A549 (cell line): ENCODE results near the gene PPP1R2. TPM values are rescaled to one million over a fixed set of nuclear protein-coding genes. Genes with fewer than 3 reads are reported as not detected.

Source experiments
- ATAC-seq, 2 experiments: fragments of 200-7000 bp in 1 of 2; fragments of >200 bp in 1 of 2; cut with Nextera tagmentation in 1 of 2; cut with Tn5 transposase in 1 of 2; 3 replicates each; pipeline versions ENCODE4 v1.8.0 to v1.9.1; 2018 to 2020; ENCODE audit warnings: mild to moderate bottlenecking in 1 of 2, moderate library complexity in 1 of 2
- CTCF ChIA-PET: fragments of 300-600 bp; sonication (Branson Sonifier 250); formaldehyde crosslinking; extraction: SDS; loops from one replicate; lab custom pipeline; 2021; ENCODE audit warnings: antibody characterized with exemption, inconsistent platforms; lab: Yijun Ruan, JAX
- POLR2A ChIA-PET: fragments of 350-600 bp; formaldehyde crosslinking; extraction: SDS; loops from one replicate; lab custom pipeline; 2021; ENCODE audit warnings: antibody characterized with exemption, inconsistent platforms; lab: Yijun Ruan, JAX
- DNase-seq, 2 experiments: peaks; one replicate each; pipeline versions ENCODE4 v3.0.0 to v3.0.0-alpha.2; 2011 to 2016; ENCODE audit warnings: low read depth in 1 of 2, low spot score in 1 of 2
- FAIRE-seq: peaks from 2 replicates; lab custom pipeline; 2011; peaks lifted over from hg19 to GRCh38; lab: Jason Lieb, UNC
- H3K27ac ChIP-seq, 2 experiments: fragments of >200 bp; sonication (Bioruptor Twin); formaldehyde crosslinking; 3 replicates each; pipeline ENCODE4 v1.5.1; 2016 to 2017
- H3K4me1 ChIP-seq: fragments of >200 bp; sonication (Bioruptor Twin); formaldehyde crosslinking; 3 replicates; pipeline ENCODE4 v1.6.1; 2016
- H3K4me2 ChIP-seq: fragments of >200 bp; sonication (Bioruptor Twin); formaldehyde crosslinking; 3 replicates; pipeline ENCODE4 v1.6.1; 2016
- H3K4me3 ChIP-seq: fragments of >200 bp; sonication (Bioruptor Twin); formaldehyde crosslinking; 3 replicates; pipeline ENCODE4 v1.5.1; 2016
- H3K9me3 ChIP-seq: fragments of >200 bp; sonication (Bioruptor Twin); formaldehyde crosslinking; 3 replicates; pipeline ENCODE4 v1.6.1; 2016
- ATOH8 ChIP-seq: fragments of 250-450 bp; sonication (Bioruptor Pico); IDR thresholded peaks from 2 replicates; pipeline ENCODE4 v1.5.0; 2020; ENCODE audit warnings: low read depth, mild to moderate bottlenecking, moderate library complexity
- BCL3 ChIP-seq: fragments of >200 bp; sonication (Bioruptor Twin); formaldehyde crosslinking; IDR thresholded peaks from 3 replicates; pipeline ENCODE4 v1.6.1; 2016
- BHLHE40 ChIP-seq: IDR thresholded peaks from 2 replicates; pipeline ENCODE4 v1.6.1; 2012; ENCODE audit warnings: low read depth, low read length, inconsistent platforms
- CBX2 ChIP-seq: fragments of 200-600 bp; sonication (generic); IDR thresholded peaks from 2 replicates; pipeline ENCODE4 v1.6.1; 2016; ENCODE audit warnings: low read depth, mild to moderate bottlenecking, borderline replicate concordance
- CHD2 ChIP-seq: fragments of 150-350 bp; IDR thresholded peaks from 2 replicates; pipeline ENCODE4 v1.6.1; 2014; ENCODE audit warnings: low read length; ENCODE audit not compliant: partially characterized antibody
- EHMT2 ChIP-seq: fragments of 200-600 bp; sonication (generic); IDR thresholded peaks from 2 replicates; pipeline ENCODE4 v1.6.1; 2016; ENCODE audit warnings: antibody characterized with exemption, low read depth, mild to moderate bottlenecking, moderate library complexity
- EP300 ChIP-seq, 2 experiments: fragments of >200 bp; sonication (Bioruptor Twin); formaldehyde crosslinking; IDR thresholded peaks; 2 replicates in 1 of 2; 3 replicates in 1 of 2; pipeline ENCODE4 v1.6.1; 2016 to 2017
- FOSB ChIP-seq: fragments of 250-450 bp; sonication (Bioruptor Pico); IDR thresholded peaks from 2 replicates; pipeline ENCODE4 v1.5.0; 2020; ENCODE audit warnings: mild to moderate bottlenecking, moderate library complexity
- HES2 ChIP-seq: fragments of >200 bp; sonication (Bioruptor Twin); formaldehyde crosslinking; IDR thresholded peaks from 2 replicates; pipeline ENCODE4 v1.6.1; 2016
- HMGXB4 ChIP-seq: fragments of 250-450 bp; sonication (Bioruptor Pico); IDR thresholded peaks from 2 replicates; pipeline ENCODE4 v1.5.0; 2021; ENCODE audit warnings: mild to moderate bottlenecking, moderate library complexity, borderline replicate concordance
- HOXA7 ChIP-seq: fragments of 250-450 bp; sonication (Bioruptor Pico); IDR thresholded peaks from 2 replicates; pipeline ENCODE4 v1.5.0; 2020; ENCODE audit warnings: mild to moderate bottlenecking, moderate library complexity
- HOXB13 ChIP-seq: fragments of 250-450 bp; sonication (Bioruptor Pico); IDR thresholded peaks from 2 replicates; pipeline ENCODE4 v1.5.0; 2020; ENCODE audit warnings: low read depth, mild to moderate bottlenecking, moderate library complexity
- HOXB5 ChIP-seq: fragments of 250-450 bp; sonication (Bioruptor Pico); IDR thresholded peaks from 2 replicates; pipeline ENCODE4 v1.5.0; 2020; ENCODE audit warnings: mild to moderate bottlenecking, moderate library complexity
- JUN ChIP-seq, 2 experiments: fragments of >200 bp; sonication (Bioruptor Twin); formaldehyde crosslinking; IDR thresholded peaks; 2 replicates in 1 of 2; 3 replicates in 1 of 2; pipeline ENCODE4 v1.6.1; 2016 to 2017
- JUNB ChIP-seq: fragments of >200 bp; sonication (Bioruptor Twin); formaldehyde crosslinking; IDR thresholded peaks from 2 replicates; pipeline ENCODE4 v1.6.1; 2016
- MAX ChIP-seq: IDR thresholded peaks from 2 replicates; pipeline ENCODE4 v1.6.1; 2012
- MAZ ChIP-seq: fragments of 150-350 bp; IDR thresholded peaks from 2 replicates; pipeline ENCODE4 v1.6.1; 2014; ENCODE audit warnings: antibody characterized with exemption, low read depth, low read length, borderline replicate concordance
- MYC ChIP-seq: IDR thresholded peaks from 2 replicates; pipeline ENCODE4 v1.6.1; 2012; ENCODE audit warnings: mild to moderate bottlenecking, inconsistent platforms, low read length, improper control_type of control experiment, borderline replicate concordance
- NFE2L2 ChIP-seq: fragments of 150-350 bp; conservative IDR thresholded peaks from 2 replicates; pipeline ENCODE4 v1.6.1; 2014; ENCODE audit warnings: low read length
- NPAS2 ChIP-seq: fragments of 250-450 bp; sonication (Bioruptor Pico); IDR thresholded peaks from 2 replicates; pipeline ENCODE4 v1.8.0; 2022; ENCODE audit warnings: mild to moderate bottlenecking, moderate library complexity, borderline replicate concordance
- NR3C1 ChIP-seq: fragments of >200 bp; sonication (Bioruptor Twin); formaldehyde crosslinking; IDR thresholded peaks from 3 replicates; pipeline ENCODE4 v1.6.1; 2017
- PBX3 ChIP-seq: IDR thresholded peaks from 2 replicates; pipeline ENCODE4 v1.6.1; 2012
- PHF8 ChIP-seq: fragments of 200-600 bp; sonication (generic); IDR thresholded peaks from 2 replicates; pipeline ENCODE4 v1.6.1; 2016; ENCODE audit warnings: low read depth, mild to moderate bottlenecking, antibody characterized with exemption, moderate library complexity, borderline replicate concordance
- POLR2A ChIP-seq: IDR thresholded peaks from 2 replicates; pipeline ENCODE4 v1.6.1; 2012; ENCODE audit warnings: mild to moderate bottlenecking, low read length
- POLR2AphosphoS2 ChIP-seq: conservative IDR thresholded peaks from 2 replicates; pipeline ENCODE4 v1.6.1; 2012; ENCODE audit warnings: low read length, improper control_type of control experiment, inconsistent platforms
- RAD21 ChIP-seq, 2 experiments: fragments of >200 bp in 1 of 2; sonication (Bioruptor Twin) in 1 of 2; formaldehyde crosslinking in 1 of 2; IDR thresholded peaks in 1 of 2; conservative IDR thresholded peaks in 1 of 2; 2 replicates in 1 of 2; 3 replicates in 1 of 2; pipeline ENCODE4 v1.6.1; 2012 to 2018; ENCODE audit warnings: inconsistent platforms in 1 of 2
- RFX5 ChIP-seq: fragments of 450-650 bp; IDR thresholded peaks from 2 replicates; pipeline ENCODE4 v1.7.1; 2014; ENCODE audit warnings: antibody characterized with exemption, mild to moderate bottlenecking, moderate library complexity
- RNF2 ChIP-seq: fragments of 200-600 bp; sonication (generic); IDR thresholded peaks from 2 replicates; pipeline ENCODE4 v1.6.1; 2016; ENCODE audit warnings: low read depth, mild to moderate bottlenecking, antibody characterized with exemption, moderate library complexity, borderline replicate concordance
- SMC3 ChIP-seq: fragments of >200 bp; sonication (Bioruptor Twin); formaldehyde crosslinking; IDR thresholded peaks from 3 replicates; pipeline ENCODE4 v1.6.1; 2018; ENCODE audit warnings: inconsistent platforms
- SREBF2 ChIP-seq: fragments of 450-650 bp; IDR thresholded peaks from 2 replicates; pipeline ENCODE4 v1.6.1; 2014; ENCODE audit warnings: mild to moderate bottlenecking, moderate library complexity
- TP53 ChIP-seq: fragments of 250-450 bp; sonication (Bioruptor Pico); IDR thresholded peaks from 2 replicates; pipeline ENCODE4 v1.5.0; 2021; ENCODE audit warnings: mild to moderate bottlenecking, moderate library complexity
- ZNF302 ChIP-seq: fragments of 250-450 bp; sonication (Bioruptor Pico); IDR thresholded peaks from 2 replicates; pipeline ENCODE4 v1.9.0; 2021; ENCODE audit warnings: inconsistent platforms, mild to moderate bottlenecking, moderate library complexity
- WGBS: methylation state at CpG from one replicate; pipeline ENCODE4 v1.1.6; 2017; ENCODE audit errors: missing lambda C conversion rate; 5-methylcytosine and 5-hydroxymethylcytosine counted together
- polyA plus RNA-seq, 4 experiments: library from polyadenylated mRNA; depleted of rRNA in 3 of 4; stranded (reverse); fragments of >200 nt; fragmentation: RNase III in 1 of 4; extraction: RNeasy Plus Mini Kit Qiagen cat#74134 plus additional on column Dnase treatment in 1 of 4; gene quantifications; 2 replicates in 3 of 4; 3 replicates in 1 of 4; pipeline ENCODE4 v1.2.3, GENCODE V29; 2011 to 2017

The PPP1R2 gene
- polyA plus RNA-seq, 2 of the 4 experiments (the other 2 are of a cell fraction) = 13.4 to 47.3 TPM

GRCh38 chr3:195555110-195555509 lies 12.0 kb upstream of the PPP1R2 start:
- POLR2A ChIA-PET = interaction anchor here (0.9 kb wide), 1 partner anchor 12 kb away, joined by 3 read pairs; the partner anchor contains the start of gene PPP1R2
- WGBS = 66% methylated on average over 8 of the region's 8 CpGs
- FAIRE-seq (no peak), ATAC-seq (no peak)
- H3K9me3 ChIP-seq = no peaks in the 10 kb centered on the region
- no peaks in the 10 kb centered on the region for H3K4me1 ChIP-seq
- TF ChIP-seq FOSB (CRISPR knock-in tag) (no peak), JUNB (no peak), HOXA7 (no peak), PBX3 (no peak), CBX2 (no peak), HMGXB4 (CRISPR knock-in tag) (no peak), PHF8 (no peak), MAX (no peak), HES2 (no peak), MYC (no peak), POLR2AphosphoS2 (no peak), NR3C1 (no peak), BHLHE40 (no peak), RNF2 (no peak), NFE2L2 (no peak), ZNF302 (no peak)
- TF ChIP-seq, all 56 proteins: peak for 0
- no peak overlapping the region for H3K4me3 ChIP-seq
- no peak for DNase-seq
- CTCF ChIA-PET = interaction anchor here (1.2 kb wide), 1 partner anchor 9 kb away, joined by 3 read pairs; no protein-coding TSS in a partner anchor
- no peak overlapping the region for H3K27ac ChIP-seq
- H3K4me2 ChIP-seq = no peak overlapping the region

GRCh38 chr3:195554458-195554857 lies 11.3 kb upstream of the PPP1R2 start:
- ChIA-PET CTCF (interaction anchor here (0.6 to 1.2 kb wide), 2 partner anchors 10 to 93 kb away, joined by 3 read pairs; no protein-coding TSS in a partner anchor), POLR2A (no interaction called here)
- DNase-seq (no peak), FAIRE-seq (no peak), ATAC-seq (no peak)
- Histone ChIP-seq H3K9me3 (no peaks in the 10 kb centered on the region), H3K4me2 (no peak overlapping the region), H3K27ac (no peak overlapping the region), H3K4me1 (no peaks in the 10 kb centered on the region), H3K4me3 (no peak overlapping the region)
- WGBS = 95% methylated on average over 15 of the region's 15 CpGs
- TF ChIP-seq RFX5 = no peak
- no peak for TF ChIP-seq EHMT2
- TF ChIP-seq NPAS2 (CRISPR knock-in tag) = no peak
- TF ChIP-seq HOXB5 (CRISPR knock-in tag) = no peak
- TF ChIP-seq EP300 (IDR thresholded peaks at IDR 0.05) = no peak
- no peak for TF ChIP-seq FOSB (CRISPR knock-in tag)
- no peak for TF ChIP-seq MYC
- no peak for TF ChIP-seq CHD2
- no peak for TF ChIP-seq BCL3
- no peak for TF ChIP-seq SREBF2
- TF ChIP-seq ATOH8 (CRISPR knock-in tag) = no peak
- TF ChIP-seq HOXB13 (CRISPR knock-in tag) = no peak
- no peak for TF ChIP-seq POLR2A
- TF ChIP-seq JUN (IDR thresholded peaks at IDR 0.05) = no peak
- no peak for TF ChIP-seq RAD21 (conservative IDR thresholded peaks at IDR 0.05 in 1 of 2, IDR thresholded peaks at IDR 0.05 in 1 of 2)
- TF ChIP-seq TP53 (CRISPR knock-in tag) = no peak
- no peak for TF ChIP-seq NR3C1
- no peak for TF ChIP-seq SMC3
- TF ChIP-seq MAZ = no peak
- TF ChIP-seq PBX3 = no peak
- TF ChIP-seq, all 56 proteins: peak for 0
